H9 (cell line): ENCODE data around the gene CPNE7. TPM values are rescaled to one million over a fixed set of nuclear protein-coding genes. Genes with fewer than 3 reads are reported as not detected.

ENCODE experiments used
- DNase-seq: peaks from one replicate; pipeline ENCODE4 v3.0.0-alpha.2; 2017
- H2AFZ ChIP-seq: one replicate; pipeline ENCODE4 v1.6.1; 2013; ENCODE audit warnings: mild to moderate bottlenecking, low read length, control low read depth, moderate library complexity
- H2AK5ac ChIP-seq: 2 replicates; pipeline ENCODE4 v1.6.1; 2013; ENCODE audit warnings: low read length, control low read depth, mixed read lengths; ENCODE audit not compliant: insufficient read length
- H2BK120ac ChIP-seq: one replicate; pipeline ENCODE4 v1.6.1; 2013; ENCODE audit warnings: low read depth, mild to moderate bottlenecking, low read length, control low read depth, inconsistent platforms; ENCODE audit not compliant: poor library complexity, severe bottlenecking
- H2BK12ac ChIP-seq: 2 replicates; pipeline ENCODE4 v1.6.1; 2013; ENCODE audit warnings: low read length, control low read depth, mixed read lengths, low read depth; ENCODE audit not compliant: insufficient read length
- H2BK15ac ChIP-seq: 2 replicates; pipeline ENCODE4 v1.6.1; 2013; ENCODE audit warnings: low read depth, low read length, control low read depth
- H2BK20ac ChIP-seq: one replicate; pipeline ENCODE4 v1.6.1; 2013; ENCODE audit warnings: low read depth, mild to moderate bottlenecking, low read length, control low read depth, inconsistent platforms; ENCODE audit not compliant: poor library complexity, severe bottlenecking
- H2BK5ac ChIP-seq: 2 replicates; pipeline ENCODE4 v1.6.1; 2013; ENCODE audit warnings: low read length, control low read depth, mixed read lengths; ENCODE audit not compliant: insufficient read length
- H3K14ac ChIP-seq: 2 replicates; pipeline ENCODE4 v1.6.1; 2013; ENCODE audit warnings: low read length, control low read depth; ENCODE audit not compliant: insufficient read depth
- H3K18ac ChIP-seq: 2 replicates; pipeline ENCODE4 v1.6.1; 2013; ENCODE audit warnings: low read depth, mild to moderate bottlenecking, mixed read lengths, low read length, control low read depth; ENCODE audit not compliant: insufficient read length
- H3K23ac ChIP-seq: 2 replicates; pipeline ENCODE4 v1.6.1; 2013; ENCODE audit warnings: low read length, control low read depth, mixed read lengths, low read depth; ENCODE audit not compliant: insufficient read length
- H3K23me2 ChIP-seq: 2 replicates; pipeline ENCODE4 v1.6.1; 2013; ENCODE audit warnings: low read depth, mild to moderate bottlenecking, mixed read lengths, low read length, control low read depth; ENCODE audit not compliant: insufficient read length, poor library complexity, severe bottlenecking
- H3K27ac ChIP-seq: 2 replicates; pipeline ENCODE4 v1.5.1; 2013; ENCODE audit warnings: low read length, control low read depth, mixed read lengths, low read depth; ENCODE audit not compliant: insufficient read length
- H3K27me3 ChIP-seq: 2 replicates; pipeline ENCODE4 v1.6.1; 2013; ENCODE audit warnings: low read length, control low read depth, inconsistent platforms; ENCODE audit not compliant: insufficient read depth
- H3K4ac ChIP-seq: 2 replicates; pipeline ENCODE4 v1.6.1; 2013; ENCODE audit warnings: low read depth, mild to moderate bottlenecking, control low read depth, inconsistent platforms, low read length, moderate library complexity
- H3K4me1 ChIP-seq: 2 replicates; pipeline ENCODE4 v1.6.1; 2013; ENCODE audit warnings: low read length, control low read depth, inconsistent platforms; ENCODE audit not compliant: insufficient read depth
- H3K4me2 ChIP-seq: 2 replicates; pipeline ENCODE4 v1.6.1; 2013; ENCODE audit warnings: low read length, control low read depth, mixed read lengths; ENCODE audit not compliant: insufficient read length, insufficient read depth
- H3K56ac ChIP-seq: 2 replicates; pipeline ENCODE4 v1.6.1; 2013; ENCODE audit warnings: low read depth, mild to moderate bottlenecking, mixed read lengths, low read length, control low read depth; ENCODE audit not compliant: insufficient read length
- H3K79me1 ChIP-seq: 2 replicates; pipeline ENCODE4 v1.6.1; 2013; ENCODE audit warnings: low read depth, mild to moderate bottlenecking, moderate library complexity, low read length, control low read depth, inconsistent platforms; ENCODE audit not compliant: insufficient read depth, poor library complexity, severe bottlenecking
- H3K79me2 ChIP-seq: 2 replicates; pipeline ENCODE4 v1.6.1; 2013; ENCODE audit warnings: low read length, control low read depth, inconsistent platforms; ENCODE audit not compliant: insufficient read depth
- H3K9ac ChIP-seq: 2 replicates; pipeline ENCODE4 v1.6.1; 2013; ENCODE audit warnings: low read length, control low read depth, mixed read lengths; ENCODE audit not compliant: insufficient read length; ENCODE audit errors: extremely low read depth
- H3K9me3 ChIP-seq: one replicate; pipeline ENCODE4 v1.6.1; 2013; ENCODE audit warnings: low read depth, low read length, inconsistent platforms; ENCODE audit not compliant: control insufficient read depth
- H3T11ph ChIP-seq: one replicate; pipeline ENCODE4 v1.6.1; 2013; ENCODE audit warnings: mild to moderate bottlenecking, low read length, control low read depth, inconsistent platforms
- H4K20me1 ChIP-seq: one replicate; pipeline ENCODE4 v1.6.1; 2013; ENCODE audit not compliant: control insufficient read depth, insufficient read length, insufficient read depth
- H4K5ac ChIP-seq: 2 replicates; pipeline ENCODE4 v1.6.1; 2013; ENCODE audit warnings: low read depth, mild to moderate bottlenecking, mixed read lengths, low read length, control low read depth; ENCODE audit not compliant: insufficient read length
- H4K8ac ChIP-seq: replicated peaks from 2 replicates; pipeline ENCODE4 v1.6.1; 2013; ENCODE audit warnings: low read length, control low read depth, mixed read lengths, low read depth; ENCODE audit not compliant: insufficient read length
- H4K91ac ChIP-seq: 2 replicates; pipeline ENCODE4 v1.6.1; 2013; ENCODE audit warnings: low read depth, mild to moderate bottlenecking, moderate library complexity, mixed read lengths, low read length, control low read depth; ENCODE audit not compliant: insufficient read length
- H3K27ac Mint-ChIP-seq, 3 experiments: 2 replicates in 2 of 3; 3 replicates in 1 of 3; pipeline ENCODE4 v1.8.0; 2020 to 2021; ENCODE audit warnings: mixed read lengths in 3 of 3, mild to moderate bottlenecking in 1 of 3, moderate library complexity in 1 of 3
- H3K27me3 Mint-ChIP-seq: 2 replicates; pipeline ENCODE4 v1.8.0; 2021; ENCODE audit warnings: low read depth, mild to moderate bottlenecking, moderate library complexity, mixed read lengths
- H3K36me3 Mint-ChIP-seq, 3 experiments: 2 replicates in 2 of 3; 3 replicates in 1 of 3; pipeline ENCODE4 v1.8.0; 2020 to 2021; ENCODE audit warnings: low read depth in 3 of 3, mixed read lengths in 3 of 3; ENCODE audit not compliant: insufficient read depth in 1 of 3
- H3K4me1 Mint-ChIP-seq, 2 experiments: 2 replicates each; pipeline ENCODE4 v1.8.0; 2020; ENCODE audit warnings: mixed read lengths in 2 of 2
- H3K4me3 Mint-ChIP-seq, 2 experiments: 2 replicates in 1 of 2; 3 replicates in 1 of 2; pipeline ENCODE4 v1.8.0; 2020 to 2021; ENCODE audit warnings: mild to moderate bottlenecking in 2 of 2, mixed read lengths in 2 of 2, moderate library complexity in 1 of 2
- H3K9me3 Mint-ChIP-seq, 2 experiments: 2 replicates in 1 of 2; 3 replicates in 1 of 2; pipeline ENCODE4 v1.8.0; 2020; ENCODE audit warnings: mild to moderate bottlenecking in 2 of 2, mixed read lengths in 2 of 2, moderate library complexity in 1 of 2
- CTCF ChIP-seq: fragments of 200-600 bp; sonication (generic); conservative IDR thresholded peaks from 3 replicates; pipeline ENCODE4 v1.8.0; 2021; ENCODE audit warnings: antibody characterized with exemption, mild to moderate bottlenecking
- WGBS: extraction: QIAGEN DNeasy Blood & Tissue Kit; methylation state at CpG from one replicate; pipeline ENCODE4 v1.1.7; 2013; ENCODE audit warnings: missing lambda C conversion rate, low lambda C conversion rate, mixed read lengths; ENCODE audit not compliant: insufficient read length; ENCODE audit errors: extremely low coverage; 5-methylcytosine and 5-hydroxymethylcytosine counted together
- total RNA-seq: library from RNA; stranded (reverse); gene quantifications from 2 replicates; pipeline ENCODE4 v1.2.1, GENCODE V29; 2021

The CPNE7 gene
- total RNA-seq, 1 experiment from 2014 or later = 23.4 TPM

- Histone ChIP-seq H3K23me2 (no peaks in the 10 kb centered on the region), H3K4me2 (no peak overlapping the region), H3K9me3 (no peaks in the 10 kb centered on the region), H3K27ac (no peak overlapping the region), H2BK15ac (no peak overlapping the region), H4K20me1 (no peaks in the 10 kb centered on the region), H3K18ac (no peak overlapping the region), H3T11ph (no peak overlapping the region), H4K5ac (no peak overlapping the region), H2AFZ (no peak overlapping the region), H3K14ac (no peak overlapping the region), H2BK120ac (no peak overlapping the region), H3K9ac (no peak overlapping the region), H3K4ac (no peak overlapping the region), H3K4me1 (no peaks in the 10 kb centered on the region), H4K8ac (no peak overlapping the region), H2AK5ac (no peak overlapping the region), H3K79me1 (no peaks in the 10 kb centered on the region), H3K79me2 (no peaks in the 10 kb centered on the region), H2BK5ac (no peak overlapping the region), H2BK12ac (no peak overlapping the region), H2BK20ac (no peak overlapping the region), H3K27me3 (no peaks in the 10 kb centered on the region), H3K23ac (no peak overlapping the region), H4K91ac (no peak overlapping the region), H3K56ac (no peak overlapping the region)
- Mint-ChIP-seq H3K4me1 (no peaks in the 10 kb centered on the region), H3K27me3 (no peaks in the 10 kb centered on the region), H3K27ac (no peak overlapping the region), H3K4me3 (no peak overlapping the region), H3K9me3 (no peaks in the 10 kb centered on the region; a peak in 1 of 5 replicates), H3K36me3 (peaks cover 15 to 79% (median 77%) of the 10 kb centered on the region in 3 experiments)
- no peak for TF ChIP-seq CTCF
- no CpG with 5 or more reads among the region's 18 CpGs for WGBS
- DNase-seq = no peak
Observed at GRCh38 chr16:89553733-89554132, 21.8 kb upstream of the CPNE7 start.
